ENCODE measurements around the gene POLR3G. TPM values are rescaled to one million over a fixed set of nuclear protein-coding genes. Genes with fewer than 3 reads are reported as not detected.

Gene POLR3G
- total and polyA plus RNA-seq, 2 of the 13 experiments (the other 11 are each of a cell fraction or from before 2014, with no cell fraction given): 1.2 to 7.3 TPM

DNA sequence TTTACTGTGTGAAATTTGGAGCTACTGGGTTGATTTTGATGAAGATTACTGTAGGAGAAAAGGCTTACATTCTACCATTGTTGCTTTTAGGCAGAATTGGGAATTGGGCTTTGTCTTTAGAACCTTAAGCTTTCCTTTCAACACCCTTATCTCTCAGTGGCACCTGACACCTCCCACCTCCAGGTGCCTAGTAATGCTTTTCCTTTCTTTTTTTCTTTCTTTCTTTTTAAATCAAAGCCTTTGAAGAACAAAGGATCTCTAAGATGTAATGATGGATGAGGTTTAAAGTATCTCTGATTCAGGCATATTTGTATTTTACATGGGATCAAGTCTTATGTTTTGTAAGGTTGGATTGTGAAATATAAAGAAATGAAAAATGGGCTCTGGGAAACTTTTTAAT is 81.0 kb downstream of the POLR3G start:
- no peak for DNase-seq (ENCODE audit: low spot score)
- Histone ChIP-seq H3K4me3 (replicated peaks in 1 of 3; ENCODE audit: insufficient read depth in 1 of 3, low read depth in 2 of 3, low read length in 3 of 3) (no peak overlapping the region), H4K20me1 (ENCODE audit: insufficient read depth, low read length) (no peaks in the 10 kb centered on the region), H3K9ac (ENCODE audit: insufficient read depth, low read depth, low read length) (no peak overlapping the region), H3K27me3 (ENCODE audit: control insufficient read depth in 1 of 2, insufficient read depth in 2 of 2, low read length in 2 of 2) (peaks cover 2 to 24% of the 10 kb centered on the region in 2 experiments; a peak in 3 of 5 replicates), H3K4me1 (ENCODE audit: insufficient read depth, low read length) (no peaks in the 10 kb centered on the region), H3K27ac (ENCODE audit: extremely low read length, insufficient read depth, low read length) (no peak overlapping the region), H3K9me3 (ENCODE audit: low read length) (no peaks in the 10 kb centered on the region), H3K4me2 (ENCODE audit: low read depth, low read length) (no peak overlapping the region), H3K79me2 (ENCODE audit: insufficient read depth, low read length) (no peaks in the 10 kb centered on the region), H2AFZ (ENCODE audit: low read length) (no peak overlapping the region), H3K36me3 (replicated peaks in 1 of 2; ENCODE audit: control insufficient read depth in 1 of 2, insufficient read depth in 2 of 2, low read length in 2 of 2) (no peaks in the 10 kb centered on the region)
- in situ Hi-C loops (cut with HindIII; ENCODE audit: extremely low pct_ligation_motif_present, low pct_unique_long_range_greater_than_20kb): no loop called here
- no peak for ATAC-seq
- BruUV-seq (replicated peaks): no TSS peak
- FAIRE-seq: no peak
- POLR2A ChIA-PET: no interaction called here
- TF ChIP-seq AKAP8 (CRISPR knock-in tag; IDR thresholded peaks at IDR 0.05) (no peak), HNRNPK (IDR thresholded peaks at IDR 0.05; ENCODE audit: low read depth, low read length, poor library complexity, severe bottlenecking) (peak; percentile 26), ZSCAN22 (CRISPR knock-in tag; IDR thresholded peaks at IDR 0.05) (no peak)
- CTCF ChIA-PET (ENCODE audit: low intra/inter-chr PET ratio, low total read pairs): no interaction called here
- intact Hi-C loops (cut with micrococcal nuclease; ENCODE audit: unreplicated experiment): no loop called here

- TF ChIP-seq ARNTL (CRISPR knock-in tag; IDR thresholded peaks at IDR 0.05) (no peak), ZNF737 (CRISPR knock-in tag; IDR thresholded peaks at IDR 0.05; ENCODE audit: borderline replicate concordance) (no peak), ZNF691 (CRISPR knock-in tag; IDR thresholded peaks at IDR 0.05; ENCODE audit: borderline replicate concordance, low read depth) (no peak), POGZ (CRISPR knock-in tag; IDR thresholded peaks at IDR 0.05) (no peak), TERF1 (CRISPR knock-in tag; IDR thresholded peaks at IDR 0.05) (no peak), ZNF253 (CRISPR knock-in tag; IDR thresholded peaks at IDR 0.05; ENCODE audit: borderline replicate concordance) (no peak), CSRNP2 (CRISPR knock-in tag; conservative IDR thresholded peaks at IDR 0.05; ENCODE audit: low read depth) (no peak), NBN (conservative IDR thresholded peaks at IDR 0.05) (no peak), NR2C2 (CRISPR knock-in tag; IDR thresholded peaks at IDR 0.05; ENCODE audit: borderline replicate concordance) (no peak)
- TF ChIP-seq, protein P1, sequence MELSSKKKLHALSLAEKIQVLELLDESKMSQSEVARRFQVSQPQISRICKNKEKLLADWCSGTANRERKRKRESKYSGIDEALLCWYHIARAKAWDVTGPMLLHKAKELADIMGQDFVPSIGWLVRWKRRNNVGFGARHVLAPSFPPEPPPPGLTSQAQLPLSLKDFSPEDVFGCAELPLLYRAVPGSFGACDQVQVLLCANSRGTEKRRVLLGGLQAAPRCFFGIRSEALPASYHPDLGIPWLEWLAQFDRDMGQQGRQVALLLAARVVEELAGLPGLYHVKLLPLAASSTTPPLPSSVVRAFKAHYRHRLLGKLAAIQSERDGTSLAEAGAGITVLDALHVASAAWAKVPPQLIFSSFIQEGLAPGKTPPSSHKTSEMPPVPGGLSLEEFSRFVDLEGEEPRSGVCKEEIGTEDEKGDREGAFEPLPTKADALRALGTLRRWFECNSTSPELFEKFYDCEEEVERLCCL (CRISPR knock-in tag; IDR thresholded peaks at IDR 0.05; ENCODE audit: borderline replicate concordance): no peak
- CTCF ChIA-PET (ENCODE audit: low intra/inter-chr PET ratio, low total read pairs): no interaction called here
- 14% methylated on average over 9 of the region's 9 CpGs for WGBS (ENCODE audit: low lambda C conversion rate)
- no peak overlapping the region for H3K4me3 ChIP-seq (replicated peaks in 1 of 3; ENCODE audit: insufficient read depth in 1 of 3, low read depth in 2 of 3, low read length in 3 of 3)
- intact Hi-C loops (cut with micrococcal nuclease; ENCODE audit: unreplicated experiment) (no loop called here), in situ Hi-C loops (cut with HindIII; ENCODE audit: extremely low pct_ligation_motif_present, low pct_unique_long_range_greater_than_20kb) (no loop called here)
- DNase-seq (ENCODE audit: low spot score): no peak
- no peak overlapping the region for H3K4me2 ChIP-seq (ENCODE audit: low read depth, low read length)
- no peaks in the 10 kb centered on the region for H4K20me1 ChIP-seq (ENCODE audit: insufficient read depth, low read length)
- no peak for FAIRE-seq
- H2AFZ ChIP-seq (ENCODE audit: low read length): no peak overlapping the region
- no peak for ATAC-seq
- no peaks in the 10 kb centered on the region for H3K36me3 ChIP-seq (replicated peaks in 1 of 2; ENCODE audit: control insufficient read depth in 1 of 2, insufficient read depth in 2 of 2, low read length in 2 of 2)
- no peaks in the 10 kb centered on the region for H3K79me2 ChIP-seq (ENCODE audit: insufficient read depth, low read length)
- no peaks in the 10 kb centered on the region for H3K4me1 ChIP-seq (ENCODE audit: insufficient read depth, low read length)
- no TSS peak for BruUV-seq (replicated peaks)
- peaks cover 2 to 27% of the 10 kb centered on the region in 2 experiments; a peak in 3 of 5 replicates for H3K27me3 ChIP-seq (ENCODE audit: control insufficient read depth in 1 of 2, insufficient read depth in 2 of 2, low read length in 2 of 2)
- H3K27ac ChIP-seq (ENCODE audit: extremely low read length, insufficient read depth, low read length): no peak overlapping the region
- H3K9me3 ChIP-seq (ENCODE audit: low read length): no peaks in the 10 kb centered on the region
- POLR2A ChIA-PET: no interaction called here
- H3K9ac ChIP-seq (ENCODE audit: insufficient read depth, low read depth, low read length): no peak overlapping the region
Observed at GRCh38 chr5:90557391-90557790, 82.7 kb downstream of the POLR3G start.

All from HepG2 (cell line).